WERI-Rb-1 (cell line): ENCODE data around the gene PPAT.

Experiments used
- DNase-seq: peaks from one replicate; pipeline ENCODE4 v3.0.0-alpha.2; 2020
- H3K27ac ChIP-seq: fragments of 250-450 bp; sonication (Bioruptor Pico); 2 replicates; pipeline ENCODE4 v1.5.1; 2020; ENCODE audit warnings: mild to moderate bottlenecking, moderate library complexity
- H3K27me3 ChIP-seq: fragments of 250-450 bp; sonication (Bioruptor Pico); 2 replicates; pipeline ENCODE4 v1.5.1; 2021; ENCODE audit warnings: mild to moderate bottlenecking, low read depth, moderate library complexity; ENCODE audit not compliant: insufficient read depth, severe bottlenecking
- H3K36me3 ChIP-seq: fragments of 250-450 bp; sonication (Bioruptor Pico); 2 replicates; pipeline ENCODE4 v1.5.1; 2020; ENCODE audit warnings: mild to moderate bottlenecking, moderate library complexity
- H3K4me3 ChIP-seq: 2 replicates; pipeline ENCODE4 v1.5.1; 2011; ENCODE audit warnings: low read depth, mild to moderate bottlenecking, control low read depth, low read length
- H3K9me3 ChIP-seq: fragments of 250-450 bp; sonication (Bioruptor Pico); 2 replicates; pipeline ENCODE4 v1.5.1; 2021; ENCODE audit warnings: mild to moderate bottlenecking, moderate library complexity; ENCODE audit not compliant: severe bottlenecking
- TF ChIP-seq, protein P1 (sequence below): IDR thresholded peaks from 2 replicates; pipeline ENCODE4 v1.5.1; 2011; ENCODE audit warnings: low read depth, mild to moderate bottlenecking, control low read depth, inconsistent platforms, low read length

Gene PPAT

DNA sequence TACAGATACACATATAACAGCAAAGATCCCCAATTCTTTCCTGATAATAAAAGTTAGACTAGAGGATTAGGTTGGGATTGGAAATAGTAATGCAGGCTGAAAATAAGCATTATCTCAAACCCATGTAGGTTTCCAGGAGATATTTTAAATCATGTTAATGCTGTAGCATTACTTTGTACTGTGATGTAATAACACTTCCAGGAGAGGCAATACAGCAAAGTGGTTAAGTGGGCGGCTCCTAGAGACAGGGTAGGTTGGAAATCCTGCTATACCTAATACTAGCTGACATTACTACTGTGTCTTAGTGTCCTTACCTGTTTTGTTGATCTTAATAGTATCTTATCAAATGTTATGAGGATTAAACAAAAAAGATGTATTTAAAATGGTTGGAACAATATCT is 10.3 kb upstream of the PPAT start:
- DNase-seq = no peak
- H3K4me3 ChIP-seq = no peak overlapping the region
- H3K27ac ChIP-seq = no peak overlapping the region
- TF ChIP-seq, protein P1, sequence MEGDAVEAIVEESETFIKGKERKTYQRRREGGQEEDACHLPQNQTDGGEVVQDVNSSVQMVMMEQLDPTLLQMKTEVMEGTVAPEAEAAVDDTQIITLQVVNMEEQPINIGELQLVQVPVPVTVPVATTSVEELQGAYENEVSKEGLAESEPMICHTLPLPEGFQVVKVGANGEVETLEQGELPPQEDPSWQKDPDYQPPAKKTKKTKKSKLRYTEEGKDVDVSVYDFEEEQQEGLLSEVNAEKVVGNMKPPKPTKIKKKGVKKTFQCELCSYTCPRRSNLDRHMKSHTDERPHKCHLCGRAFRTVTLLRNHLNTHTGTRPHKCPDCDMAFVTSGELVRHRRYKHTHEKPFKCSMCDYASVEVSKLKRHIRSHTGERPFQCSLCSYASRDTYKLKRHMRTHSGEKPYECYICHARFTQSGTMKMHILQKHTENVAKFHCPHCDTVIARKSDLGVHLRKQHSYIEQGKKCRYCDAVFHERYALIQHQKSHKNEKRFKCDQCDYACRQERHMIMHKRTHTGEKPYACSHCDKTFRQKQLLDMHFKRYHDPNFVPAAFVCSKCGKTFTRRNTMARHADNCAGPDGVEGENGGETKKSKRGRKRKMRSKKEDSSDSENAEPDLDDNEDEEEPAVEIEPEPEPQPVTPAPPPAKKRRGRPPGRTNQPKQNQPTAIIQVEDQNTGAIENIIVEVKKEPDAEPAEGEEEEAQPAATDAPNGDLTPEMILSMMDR = no peak
- no peaks in the 10 kb centered on the region for H3K9me3 ChIP-seq
- peaks cover 87% of the 10 kb centered on the region for H3K36me3 ChIP-seq
- H3K27me3 ChIP-seq = no peaks in the 10 kb centered on the region

DNA sequence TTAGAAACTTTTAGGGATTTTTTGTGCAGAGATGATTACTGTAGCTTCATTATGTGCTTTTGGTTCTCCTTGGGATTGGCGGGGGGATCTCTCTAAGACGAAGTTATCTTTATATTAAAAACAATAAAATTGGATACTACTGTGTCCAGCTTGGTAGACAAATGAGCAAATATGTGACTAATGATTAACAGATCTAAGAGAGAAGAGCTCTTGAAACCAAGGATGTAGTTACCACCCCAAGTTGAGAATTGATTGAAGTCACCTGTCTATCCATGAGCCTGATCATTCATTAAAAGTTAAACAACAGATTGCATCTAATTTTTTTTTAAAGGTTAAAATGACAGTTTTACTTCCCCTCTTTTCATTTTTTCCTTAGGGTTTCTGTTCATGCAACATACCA is 9.3 kb upstream of the PPAT start:
- Histone ChIP-seq H3K9me3 (no peaks in the 10 kb centered on the region), H3K27ac (no peak overlapping the region), H3K27me3 (no peaks in the 10 kb centered on the region), H3K36me3 (peaks cover 88% of the 10 kb centered on the region), H3K4me3 (no peak overlapping the region)
- no peak for DNase-seq
- TF ChIP-seq, protein P1 = no peak

DNA sequence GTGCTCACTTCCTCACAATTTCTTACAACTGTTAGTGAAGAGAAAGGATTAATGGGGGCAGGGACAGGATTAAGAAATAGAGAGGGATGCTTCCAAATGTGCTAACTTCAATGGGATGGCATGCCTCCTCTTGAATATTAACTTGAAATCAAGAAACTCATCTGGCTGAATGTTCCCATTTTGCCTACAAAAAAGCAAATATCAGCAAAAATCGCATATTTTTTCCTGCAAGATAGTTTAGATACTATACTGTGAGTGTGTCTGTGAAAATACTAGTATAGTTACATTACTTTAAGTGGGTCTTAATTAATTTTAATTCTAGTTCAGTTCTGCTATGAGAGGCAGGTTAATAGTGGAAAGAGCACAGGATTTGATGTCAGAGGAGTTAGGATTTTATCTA is 5.6 kb upstream of the PPAT start:
- no peak for DNase-seq
- TF ChIP-seq, protein P1 = no peak
- Histone ChIP-seq H3K27ac (no peak overlapping the region), H3K4me3 (no peak overlapping the region), H3K36me3 (peaks cover 71% of the 10 kb centered on the region), H3K27me3 (no peaks in the 10 kb centered on the region), H3K9me3 (no peaks in the 10 kb centered on the region)

DNA sequence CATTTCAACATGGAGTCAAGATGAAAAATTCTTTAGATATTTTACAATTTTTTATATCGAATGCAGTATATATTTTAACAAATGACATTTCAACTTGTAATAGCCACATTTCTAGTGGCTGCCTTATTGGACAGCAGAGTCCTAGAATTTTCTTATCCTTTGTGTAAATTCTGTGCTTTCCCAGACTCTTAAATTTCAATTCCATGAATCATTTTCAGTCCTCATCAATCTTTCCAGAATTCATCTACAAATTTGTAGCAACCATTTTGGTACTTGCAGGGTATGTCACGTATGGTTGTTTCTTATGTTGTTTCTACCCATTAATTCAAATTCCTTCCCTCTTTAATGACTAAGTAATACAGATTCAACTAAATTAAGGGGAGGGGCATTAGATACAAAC is 3.4 kb upstream of the PPAT start:
- peaks cover 52% of the 10 kb centered on the region for H3K36me3 ChIP-seq
- H3K4me3 ChIP-seq = no peak overlapping the region
- no peak for DNase-seq
- H3K27me3 ChIP-seq = no peaks in the 10 kb centered on the region
- no peaks in the 10 kb centered on the region for H3K9me3 ChIP-seq
- TF ChIP-seq, protein P1 = no peak
- no peak overlapping the region for H3K27ac ChIP-seq

DNA sequence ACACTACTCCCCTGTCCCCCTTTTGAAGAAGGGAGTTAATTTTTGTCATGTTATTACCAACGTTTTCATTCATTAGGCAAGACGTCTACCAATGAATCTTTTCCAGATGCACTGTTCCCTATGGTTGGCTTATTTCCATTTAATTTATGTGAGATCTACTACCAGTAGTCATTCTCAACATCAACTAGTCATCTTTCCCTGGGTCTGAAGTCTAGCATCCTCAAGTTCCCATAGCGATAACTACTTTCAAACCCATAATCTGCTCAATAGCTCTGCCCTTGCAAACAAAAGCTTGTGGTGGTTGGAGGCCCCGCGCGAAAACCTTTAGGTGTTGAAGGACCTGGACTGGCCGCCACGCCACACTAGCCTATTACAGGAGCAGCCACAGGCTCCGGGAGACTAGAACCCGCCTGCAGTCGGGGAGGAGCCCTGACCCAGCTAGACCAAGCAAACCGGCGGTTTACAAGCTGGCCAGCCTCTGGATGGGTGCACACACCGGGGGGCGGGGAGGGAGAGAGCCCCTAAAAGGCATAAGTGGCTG is 746 bp downstream of the PPAT start:
- Histone ChIP-seq H3K36me3 (peaks cover 18% of the 10 kb centered on the region), H3K27me3 (no peaks in the 10 kb centered on the region), H3K27ac (peak overlapping the region; percentile 96), H3K9me3 (no peaks in the 10 kb centered on the region), H3K4me3 (peak overlapping the region; percentile 99)
- TF ChIP-seq, protein P1 = no peak
- peak; percentile 77 for DNase-seq

DNA sequence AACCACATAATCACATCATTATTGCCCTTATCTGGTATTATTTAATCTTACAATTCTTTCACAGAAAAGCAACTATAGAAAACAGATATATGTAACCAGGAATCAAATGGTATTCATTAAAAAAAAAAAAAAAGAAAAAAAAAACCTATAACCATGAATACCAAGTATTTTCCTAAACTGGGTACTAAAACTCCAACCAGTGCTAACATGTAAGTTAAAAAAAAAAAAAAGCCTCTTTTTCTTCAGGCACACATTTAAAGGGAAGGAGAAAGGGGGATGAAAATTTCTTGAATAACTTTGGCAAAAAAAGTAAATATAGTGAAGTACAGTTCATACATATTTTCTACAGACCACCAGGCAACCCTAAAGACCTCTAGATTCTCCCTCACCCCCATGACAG is 2.1 kb downstream of the PPAT start:
- Histone ChIP-seq H3K27me3 (no peaks in the 10 kb centered on the region), H3K36me3 (peaks cover 12% of the 10 kb centered on the region), H3K27ac (no peak overlapping the region), H3K4me3 (no peak overlapping the region), H3K9me3 (no peaks in the 10 kb centered on the region)
- TF ChIP-seq, protein P1 = no peak
- DNase-seq = no peak
